H1 (cell line): ENCODE data around the gene EZH1. TPM values are rescaled to one million over a fixed set of nuclear protein-coding genes. Genes with fewer than 3 reads are reported as not detected.
"Not testable (repeated sequence)": the region's sequence is repeated elsewhere in the genome, so short reads cannot be mapped to it uniquely, and the experiment has no call there.

Experiments
- CTCF ChIA-PET: fragments of 300-600 bp; sonication (Branson Sonifier 250); formaldehyde crosslinking; loops from one replicate; lab custom pipeline; 2021; ENCODE audit not compliant: partially characterized antibody; lab: Charles Lee
- POLR2A ChIA-PET: fragments of 300-600 bp; sonication (Branson Sonifier 250); formaldehyde crosslinking; loops from one replicate; lab custom pipeline; 2021; ENCODE audit warnings: inconsistent platforms; ENCODE audit not compliant: partially characterized antibody; lab: Charles Lee
- DNase-seq, 2 experiments: peaks; one replicate each; pipeline versions ENCODE4 v3.0.0 to v3.0.0-alpha.2; 2010 to 2022; ENCODE audit warnings: low spot score in 2 of 2, low read depth in 1 of 2, mixed read lengths in 1 of 2
- FAIRE-seq: peaks from 2 replicates; lab custom pipeline; 2011; peaks lifted over from hg19 to GRCh38; lab: Jason Lieb, UNC
- H2AFZ ChIP-seq: 2 replicates; pipeline ENCODE4 v1.8.1; 2012; ENCODE audit warnings: low read length, inconsistent platforms
- H2AK5ac ChIP-seq: 2 replicates; pipeline ENCODE4 v1.6.1; 2013; ENCODE audit warnings: low read depth, low read length
- H2BK120ac ChIP-seq: replicated peaks from 2 replicates; pipeline ENCODE3; 2013; ENCODE audit warnings: low read depth, low read length, inconsistent platforms
- H2BK12ac ChIP-seq: 2 replicates; pipeline ENCODE4 v1.6.1; 2013; ENCODE audit warnings: low read depth, low read length
- H2BK15ac ChIP-seq: 2 replicates; pipeline ENCODE4 v1.6.1; 2013; ENCODE audit warnings: low read length
- H2BK20ac ChIP-seq: 2 replicates; pipeline ENCODE4 v1.6.1; 2013; ENCODE audit warnings: low read length
- H2BK5ac ChIP-seq: 2 replicates; pipeline ENCODE4 v1.6.1; 2013; ENCODE audit warnings: low read depth, low read length
- H3K14ac ChIP-seq: 2 replicates; pipeline ENCODE4 v1.6.1; 2013; ENCODE audit warnings: inconsistent platforms; ENCODE audit not compliant: insufficient read length
- H3K18ac ChIP-seq: 2 replicates; pipeline ENCODE4 v1.6.1; 2013; ENCODE audit warnings: low read length; ENCODE audit errors: extremely low read depth
- H3K23ac ChIP-seq: 2 replicates; pipeline ENCODE4 v1.6.1; 2013; ENCODE audit warnings: inconsistent platforms; ENCODE audit not compliant: insufficient read length
- H3K23me2 ChIP-seq: 2 replicates; pipeline ENCODE4 v1.6.1; 2013; ENCODE audit warnings: low read depth, low read length
- H3K27ac ChIP-seq: 2 replicates; pipeline ENCODE4 v1.6.1; 2011; ENCODE audit warnings: low read depth, low read length, inconsistent platforms
- H3K27me3 ChIP-seq, 4 experiments: replicated peaks in 1 of 4; 1 replicate in 1 of 4; 2 replicates in 3 of 4; pipeline versions ENCODE4 v1.6.1 to v1.8.1; 2011 to 2013; ENCODE audit warnings: low read length in 3 of 4, mild to moderate bottlenecking in 3 of 4, inconsistent platforms in 2 of 4, mixed read lengths in 2 of 4, moderate library complexity in 1 of 4; ENCODE audit not compliant: control insufficient read depth in 3 of 4, insufficient read depth in 3 of 4; ENCODE audit errors: extremely low read depth in 1 of 4
- H3K36me3 ChIP-seq, 4 experiments: 2 replicates each; pipeline versions ENCODE4 v1.6.1 to v1.8.1; 2011 to 2013; ENCODE audit warnings: mild to moderate bottlenecking in 4 of 4, low read length in 3 of 4, moderate library complexity in 2 of 4, control low read depth in 1 of 4, inconsistent platforms in 1 of 4; ENCODE audit not compliant: insufficient read depth in 4 of 4, control insufficient read depth in 2 of 4
- H3K4ac ChIP-seq: replicated peaks from 2 replicates; pipeline ENCODE3; 2013; ENCODE audit warnings: low read length, low read depth, mixed read lengths, inconsistent platforms; ENCODE audit not compliant: insufficient read length
- H3K4me1 ChIP-seq, 4 experiments: replicated peaks in 1 of 4; 1 replicate in 1 of 4; 2 replicates in 3 of 4; pipeline versions ENCODE4 v1.6.1 to v1.8.1; 2011 to 2013; ENCODE audit warnings: low read length in 3 of 4, inconsistent platforms in 2 of 4, mixed read lengths in 1 of 4; ENCODE audit not compliant: insufficient read depth in 4 of 4, control insufficient read depth in 3 of 4
- H3K4me2 ChIP-seq, 2 experiments: 2 replicates each; pipeline versions ENCODE4 v1.6.1 to v1.8.1; 2011 to 2013; ENCODE audit warnings: low read depth in 2 of 2, low read length in 2 of 2, control low read depth in 1 of 2, inconsistent platforms in 1 of 2, mild to moderate bottlenecking in 1 of 2; ENCODE audit not compliant: insufficient read depth in 1 of 2
- H3K4me3 ChIP-seq, 4 experiments: fragments of 200-600, 300-600 bp in 1 of 4; sonication (generic), shearing (Covaris generic), sonication (Bioruptor Twin) in 1 of 4; 2 replicates each; pipeline versions ENCODE4 v1.5.1 to v1.8.1; 2011 to 2016; ENCODE audit warnings: low read length in 4 of 4, low read depth in 3 of 4, control low read depth in 2 of 4, inconsistent platforms in 2 of 4, mild to moderate bottlenecking in 2 of 4, mixed read lengths in 1 of 4, moderate library complexity in 1 of 4; ENCODE audit not compliant: insufficient read depth in 2 of 4; ENCODE audit errors: extremely low read depth in 1 of 4
- H3K56ac ChIP-seq: replicated peaks from 2 replicates; pipeline ENCODE3; 2013; ENCODE audit warnings: low read depth, mild to moderate bottlenecking, mixed read lengths, low read length, inconsistent platforms; ENCODE audit not compliant: insufficient read length
- H3K79me1 ChIP-seq: 2 replicates; pipeline ENCODE4 v1.6.1; 2013; ENCODE audit warnings: low read depth, low read length, control low read depth
- H3K79me2 ChIP-seq, 2 experiments: 2 replicates each; pipeline versions ENCODE4 v1.6.1 to v1.8.1; 2012 to 2013; ENCODE audit warnings: low read length in 2 of 2, mild to moderate bottlenecking in 2 of 2, inconsistent platforms in 1 of 2; ENCODE audit not compliant: insufficient read depth in 2 of 2, control insufficient read depth in 1 of 2
- H3K9ac ChIP-seq, 4 experiments: replicated peaks in 1 of 4; 1 replicate in 1 of 4; 2 replicates in 3 of 4; pipeline versions ENCODE4 v1.6.1 to v1.8.1; 2011 to 2013; ENCODE audit warnings: low read depth in 3 of 4, low read length in 3 of 4, control low read depth in 2 of 4, mild to moderate bottlenecking in 2 of 4, moderate library complexity in 2 of 4, inconsistent platforms in 1 of 4; ENCODE audit errors: extremely low read depth in 1 of 4
- H3K9me3 ChIP-seq, 2 experiments: 2 replicates each; pipeline versions ENCODE4 v1.6.1 to v1.8.1; 2012 to 2013; ENCODE audit warnings: mild to moderate bottlenecking in 2 of 2, moderate library complexity in 2 of 2, control low read depth in 1 of 2, inconsistent platforms in 1 of 2, low read depth in 1 of 2, low read length in 1 of 2, mixed read lengths in 1 of 2; ENCODE audit not compliant: insufficient read depth in 2 of 2
- H4K20me1 ChIP-seq, 2 experiments: replicated peaks in 1 of 2; 2 replicates each; pipeline versions ENCODE3 to v1.8.1; 2011 to 2013; ENCODE audit warnings: inconsistent platforms in 2 of 2, low read length in 2 of 2, mild to moderate bottlenecking in 1 of 2; ENCODE audit not compliant: insufficient read depth in 2 of 2, control insufficient read depth in 1 of 2
- H4K5ac ChIP-seq: 2 replicates; pipeline ENCODE4 v1.6.1; 2013; ENCODE audit warnings: low read length, low read depth, mixed read lengths, inconsistent platforms; ENCODE audit not compliant: insufficient read length
- H4K8ac ChIP-seq: 2 replicates; pipeline ENCODE4 v1.8.0; 2013; ENCODE audit warnings: mild to moderate bottlenecking, moderate library complexity, low read length, inconsistent platforms; ENCODE audit not compliant: insufficient read depth; ENCODE audit errors: extremely low read depth
- H4K91ac ChIP-seq: replicated peaks from 2 replicates; pipeline ENCODE3; 2013; ENCODE audit warnings: low read length, mixed read lengths, inconsistent platforms; ENCODE audit not compliant: insufficient read length
- WGBS, 2 experiments: shearing (Covaris generic) in 1 of 2; methylation state at CpG; one replicate each; pipeline versions ENCODE4 v1.1.6 to v1.1.7; 2013 to 2015; ENCODE audit warnings: low lambda C conversion rate in 2 of 2, mixed read lengths in 2 of 2, inconsistent platforms in 1 of 2, low coverage in 1 of 2, missing lambda C conversion rate in 1 of 2; ENCODE audit not compliant: insufficient replicate concordance in 2 of 2, insufficient coverage in 1 of 2, insufficient read length in 1 of 2; ENCODE audit errors: extremely low coverage in 1 of 2, missing lambda C conversion rate in 1 of 2; 5-methylcytosine and 5-hydroxymethylcytosine counted together
- polyA plus RNA-seq, 7 experiments: library from polyadenylated mRNA; depleted of rRNA in 3 of 7; stranded (reverse) in 5 of 7; unstranded in 2 of 7; fragments of >200 nt in 5 of 7; fragments of 200-250 nt in 2 of 7; gene quantifications; 1 replicate in 5 of 7; 2 replicates in 1 of 7; 4 replicates in 1 of 7; pipeline versions ENCODE4 v1.2.1 to v1.2.3, GENCODE V29; 2011 to 2013; ENCODE audit warnings: missing spikeins in 2 of 7, mixed read lengths in 2 of 7
- total RNA-seq: library from RNA; stranded (reverse); fragmentation: NEBNext Ultra II Directional; extraction: Animal tissue kit (Norgen Biotek cat#: 25700); gene quantifications from 2 replicates; pipeline ENCODE4 v1.2.1, GENCODE V29; 2021

The EZH1 gene
- total and polyA plus RNA-seq, 2 of the 8 experiments (the other 6 are each of a cell fraction or from before 2014, with no cell fraction given), result 17.4 to 20.8 TPM

DNA sequence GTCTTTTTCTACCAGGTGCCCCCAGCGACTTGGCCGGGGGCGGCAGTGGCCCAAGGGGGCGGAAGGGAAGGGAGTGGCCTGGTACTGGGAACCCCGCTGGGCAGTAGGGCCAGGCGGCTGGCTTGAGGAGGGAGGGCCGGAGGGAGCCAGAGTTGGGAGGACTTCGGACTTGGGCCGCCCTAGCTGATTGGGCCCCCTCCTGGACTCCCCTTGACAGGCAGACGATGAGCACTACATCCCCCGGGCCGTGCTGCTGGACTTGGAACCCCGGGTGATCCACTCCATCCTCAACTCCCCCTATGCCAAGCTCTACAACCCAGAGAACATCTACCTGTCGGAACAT, 84.9 kb downstream of the EZH1 start:
- H3K27ac ChIP-seq, H2BK15ac ChIP-seq, H4K20me1 ChIP-seq, H3K79me1 ChIP-seq, H4K5ac ChIP-seq, H3K27me3 ChIP-seq, H2BK5ac ChIP-seq, H3K18ac ChIP-seq, H3K9ac ChIP-seq, H3K23me2 ChIP-seq, H3K9me3 ChIP-seq, H4K8ac ChIP-seq, DNase-seq, H2AK5ac ChIP-seq, H2BK12ac ChIP-seq, H3K14ac ChIP-seq, H2AFZ ChIP-seq, FAIRE-seq, H3K4ac ChIP-seq, H3K56ac ChIP-seq, H3K36me3 ChIP-seq, H3K79me2 ChIP-seq, H4K91ac ChIP-seq, H2BK20ac ChIP-seq, H3K23ac ChIP-seq, H2BK120ac ChIP-seq: not testable (repeated sequence)
- Histone ChIP-seq H3K4me1 (peaks cover 0 to 11% (median 6%) of the 10 kb centered on the region in 4 experiments; a peak in 5 of 7 replicates), H3K4me3 (peak overlapping the region; percentile 66 to 84 (median 80); a peak in 7 of 8 replicates), H3K4me2 (peak overlapping the region; percentile 72 to 84)
- 27% methylated on average over 3 of the region's 14 CpGs; no CpG with 5 or more reads in 1 of the 2 experiments for WGBS, 2 experiments
- ChIA-PET POLR2A (interaction anchor here (1.1 to 16.6 kb wide), 5 partner anchors 9 to 54 kb away, joined by 3 to 239 read pairs (median 4); partner anchors contain the start of genes CCR10 and PLEKHH3), CTCF (interaction anchor here (0.9 to 6.4 kb wide), 5 partner anchors 14 to 21 kb away, joined by 3 to 36 read pairs (median 4); partner anchors contain the start of genes CCR10 and PLEKHH3)
